Astrocyte of the cerebellum (primary cell): ENCODE data around the gene SSBP4.

Experiments used
- DNase-seq: peaks from one replicate; pipeline ENCODE4 v3.0.0-alpha.2; 2011; ENCODE audit warnings: low read depth
- H3K4me3 ChIP-seq: 2 replicates; pipeline ENCODE4 v1.5.1; 2011; ENCODE audit warnings: mild to moderate bottlenecking, low read depth, low read length, moderate library complexity
- CTCF ChIP-seq: IDR thresholded peaks from 2 replicates; pipeline ENCODE4 v1.5.1; 2012; ENCODE audit warnings: low read length, low read depth, moderate library complexity, mild to moderate bottlenecking; ENCODE audit errors: missing control alignments
- in situ Hi-C: cut with HindIII; loops from 2 replicates; pipeline ENCODE4 v1.10.0; 2017; ENCODE audit warnings: low sequenced_read_pairs

SSBP4 gene

GRCh38 chr19:18417250-18418028, 1.8 kb upstream of the SSBP4 start:
- DNase-seq: no peak
- no peak for TF ChIP-seq CTCF
- peak overlapping the region; percentile 25 for H3K4me3 ChIP-seq
- in situ Hi-C loops: no loop called here

- in situ Hi-C loops: no loop called here
- H3K4me3 ChIP-seq: peak overlapping the region; percentile 25
- no peak for DNase-seq
- no peak for TF ChIP-seq CTCF
Measured at GRCh38 chr19:18418029-18418482, 1.1 kb upstream of the SSBP4 start.

GRCh38 chr19:18418483-18419194, 559 bp upstream of the SSBP4 start:
- no peak for TF ChIP-seq CTCF
- in situ Hi-C loops: no loop called here

GRCh38 chr19:18419699-18420460, 682 bp downstream of the SSBP4 start:
- no peak for TF ChIP-seq CTCF
- H3K4me3 ChIP-seq: peak overlapping the region; percentile 63
- no peak for DNase-seq
- in situ Hi-C loops: no loop called here

More at GRCh38 chr19:18418483-18419194, 559 bp upstream of the SSBP4 start:
- H3K4me3 ChIP-seq: peak overlapping the region; percentile 63
- DNase-seq: no peak

- in situ Hi-C loops: no loop called here
- TF ChIP-seq CTCF: no peak
- H3K4me3 ChIP-seq: peak overlapping the region; percentile 63
- no peak for DNase-seq
Measured at GRCh38 chr19:18420930-18421329, 1.7 kb downstream of the SSBP4 start.

GRCh38 chr19:18421371-18421959, 2.3 kb downstream of the SSBP4 start:
- peak overlapping the region; percentile 63 for H3K4me3 ChIP-seq
- no peak for DNase-seq
- in situ Hi-C loops: no loop called here
- no peak for TF ChIP-seq CTCF
